GM21526 (cell line): Measurements from ENCODE around the gene ZNF407.

Source experiments
- ATAC-seq: cut with Tn5 transposase; IDR thresholded peaks from one replicate; pipeline ENCODE4 v1.9.1; 2021; ENCODE audit warnings: moderate library complexity; ENCODE audit not compliant: unreplicated experiment, low FRiP score

ZNF407 gene

DNA sequence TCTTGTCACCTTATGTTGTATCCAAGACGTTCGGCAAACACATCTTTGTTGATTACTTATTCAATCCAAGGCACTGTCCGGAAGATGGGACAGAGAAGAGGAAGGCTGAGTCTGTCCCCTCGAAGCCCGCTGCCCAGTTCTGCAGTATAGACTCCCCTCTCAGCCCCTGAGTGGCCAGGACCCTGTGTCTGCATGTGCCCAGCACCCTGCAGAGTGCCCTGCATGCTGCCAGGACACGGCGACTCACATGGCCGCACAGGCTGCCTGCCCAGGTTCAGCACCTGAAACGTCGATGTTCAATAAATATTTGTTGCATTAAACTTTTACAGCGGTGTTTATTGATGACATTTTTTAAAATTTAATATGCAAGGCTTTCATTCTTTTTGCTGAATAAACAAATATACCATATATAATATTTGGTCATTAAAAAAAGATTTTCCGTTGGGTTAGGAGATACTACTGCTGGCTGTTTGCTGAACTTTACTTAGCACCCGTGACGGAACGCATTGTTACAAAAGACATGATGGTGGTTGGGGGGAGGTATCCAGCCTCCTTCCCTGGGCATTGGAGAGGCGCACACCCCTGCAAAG is 464.7 kb downstream of the ZNF407 start:
- ATAC-seq = no peak

DNA sequence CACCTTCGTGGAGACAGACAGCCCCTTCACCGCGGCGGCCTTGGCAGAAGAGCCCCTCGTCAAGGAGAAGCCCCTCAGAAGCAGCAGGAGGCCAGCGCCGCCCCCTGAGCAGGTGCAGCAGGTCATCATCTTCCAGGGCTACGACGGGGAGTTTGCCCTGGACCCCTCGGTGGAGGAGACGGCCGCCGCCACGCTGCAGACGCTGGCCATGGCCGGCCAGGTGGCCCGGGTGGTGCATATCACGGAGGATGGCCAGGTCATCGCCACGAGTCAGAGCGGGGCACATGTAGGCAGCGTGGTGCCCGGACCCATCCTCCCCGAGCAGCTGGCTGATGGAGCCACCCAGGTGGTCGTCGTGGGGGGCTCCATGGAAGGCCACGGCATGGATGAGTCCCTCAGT is 465.5 kb downstream of the ZNF407 start:
- ATAC-seq = no peak

DNA sequence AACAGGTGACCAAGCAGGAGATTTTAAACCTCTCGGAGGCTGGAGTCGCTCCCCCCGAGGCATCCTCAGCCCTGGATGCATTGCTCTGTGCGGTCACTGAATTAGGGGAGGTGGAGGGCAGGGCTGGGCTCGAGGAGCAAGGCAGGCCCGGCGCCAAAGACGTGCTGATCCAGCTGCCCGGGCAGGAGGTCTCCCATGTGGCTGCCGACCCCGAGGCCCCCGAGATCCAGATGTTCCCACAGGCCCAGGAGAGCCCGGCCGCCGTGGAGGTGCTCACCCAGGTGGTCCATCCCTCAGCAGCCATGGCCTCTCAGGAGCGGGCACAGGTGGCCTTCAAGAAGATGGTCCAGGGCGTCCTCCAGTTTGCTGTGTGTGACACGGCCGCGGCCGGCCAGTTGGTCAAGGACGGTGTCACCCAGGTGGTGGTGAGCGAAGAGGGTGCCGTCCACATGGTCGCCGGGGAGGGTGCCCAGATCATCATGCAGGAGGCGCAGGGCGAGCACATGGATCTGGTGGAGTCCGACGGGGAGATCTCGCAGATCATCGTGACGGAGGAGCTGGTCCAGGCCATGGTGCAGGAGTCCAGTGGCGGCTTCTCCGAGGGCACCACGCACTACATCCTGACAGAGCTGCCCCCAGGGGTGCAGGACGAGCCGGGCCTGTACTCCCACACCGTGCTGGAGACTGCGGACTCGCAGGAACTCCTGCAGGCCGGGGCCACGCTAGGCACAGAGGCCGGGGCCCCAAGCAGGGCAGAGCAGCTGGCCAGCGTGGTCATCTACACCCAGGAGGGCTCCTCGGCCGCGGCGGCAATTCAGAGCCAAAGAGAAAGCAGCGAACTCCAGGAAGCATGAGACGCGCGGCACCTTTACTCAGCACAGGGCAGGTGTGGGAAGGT is 466.2 kb downstream of the ZNF407 start:
- no peak for ATAC-seq

DNA sequence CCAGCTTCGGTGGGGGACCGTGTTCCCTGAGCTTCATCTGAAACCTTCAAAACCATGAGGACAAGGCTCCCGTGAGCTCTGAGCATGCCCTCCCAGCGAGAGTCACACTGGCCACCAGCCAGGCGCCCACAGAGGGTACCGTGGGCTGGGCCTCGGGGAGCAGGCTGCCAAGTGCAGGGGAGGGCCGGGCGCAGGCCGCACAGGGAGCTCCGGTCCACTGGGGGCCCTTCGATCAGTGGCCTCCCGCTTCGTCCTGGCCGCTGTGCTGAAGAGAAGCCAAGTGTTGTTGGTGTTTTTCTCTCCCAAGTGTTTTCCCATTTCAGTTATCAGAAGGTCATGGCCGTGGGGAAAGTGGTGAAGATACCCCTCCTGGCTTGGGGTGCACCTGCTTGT is 466.8 kb downstream of the ZNF407 start:
- no peak for ATAC-seq

DNA sequence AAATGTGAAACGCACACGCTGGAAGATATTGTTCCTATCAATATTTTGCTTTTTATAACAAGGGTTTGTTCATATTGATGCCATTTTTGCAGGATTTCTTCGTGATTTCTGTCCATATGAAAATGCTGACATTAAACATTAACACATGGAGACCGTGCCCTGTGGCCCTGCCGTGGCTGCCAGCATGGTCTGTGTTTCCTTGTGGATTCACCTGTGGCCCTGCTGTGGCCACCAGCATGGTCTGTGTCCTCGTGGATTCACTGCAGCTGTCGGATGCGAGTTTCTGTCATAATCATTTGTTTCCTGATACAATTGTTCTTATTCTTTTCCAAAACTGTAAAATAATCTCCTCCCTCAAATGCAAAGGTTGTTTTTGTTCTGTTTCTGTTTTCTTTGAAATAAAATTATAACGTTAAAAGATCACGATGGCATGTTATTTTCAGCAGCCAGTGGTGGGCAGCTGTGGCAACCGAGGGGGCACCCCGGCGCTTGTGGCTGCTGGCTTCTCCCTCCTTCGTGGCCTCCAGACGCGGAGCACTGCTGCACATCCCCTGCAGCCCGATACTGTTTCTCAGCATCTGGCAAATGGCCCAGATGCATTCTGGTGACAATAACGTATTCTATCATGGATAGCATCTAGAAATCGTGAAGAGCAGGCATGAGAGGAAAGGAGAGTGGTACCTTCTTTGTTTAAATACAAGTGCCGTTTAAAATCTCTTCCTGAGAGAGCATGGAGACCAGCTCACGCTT is 467.8 kb downstream of the ZNF407 start:
- ATAC-seq = no peak

DNA sequence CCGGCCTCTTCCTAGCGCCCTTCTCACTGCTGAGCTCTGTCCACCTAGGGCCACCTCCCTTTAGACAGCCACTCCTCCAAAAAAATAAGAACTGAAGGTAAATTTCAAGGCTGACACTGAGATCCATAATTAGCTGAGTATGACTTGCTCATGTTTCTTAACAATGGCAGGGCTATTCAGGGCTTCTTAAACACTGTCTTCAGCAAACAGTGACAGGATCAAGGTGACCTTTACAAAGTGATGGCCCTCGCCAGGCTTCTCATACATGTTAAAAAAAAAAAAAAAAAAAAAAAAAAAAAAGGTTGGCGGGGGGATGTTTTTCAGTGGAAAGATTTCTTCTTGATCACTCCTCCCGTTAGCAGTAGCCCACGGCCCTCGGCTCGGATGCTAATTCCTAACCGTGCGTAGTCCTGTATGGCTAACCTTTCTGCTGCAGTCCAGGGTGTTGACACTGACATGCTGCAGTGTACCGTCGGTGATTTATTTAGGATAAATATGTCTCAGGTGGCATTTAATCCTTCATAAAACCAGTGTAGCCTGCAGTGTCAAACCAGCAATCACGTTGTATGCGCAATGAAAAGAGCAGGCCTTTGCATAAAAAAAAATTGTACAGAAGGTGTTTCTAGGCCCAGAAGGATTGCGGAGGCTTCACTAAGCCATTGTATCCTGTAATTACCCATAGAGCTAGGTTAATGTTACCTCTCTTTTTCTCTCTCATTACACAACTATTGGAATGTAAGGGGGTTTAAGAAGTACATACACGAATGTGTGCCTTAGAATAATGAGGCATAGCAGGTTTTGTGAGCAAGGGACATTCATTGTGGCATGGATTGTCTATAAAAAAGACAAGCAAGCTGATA is 468.6 kb downstream of the ZNF407 start:
- ATAC-seq = no peak

DNA sequence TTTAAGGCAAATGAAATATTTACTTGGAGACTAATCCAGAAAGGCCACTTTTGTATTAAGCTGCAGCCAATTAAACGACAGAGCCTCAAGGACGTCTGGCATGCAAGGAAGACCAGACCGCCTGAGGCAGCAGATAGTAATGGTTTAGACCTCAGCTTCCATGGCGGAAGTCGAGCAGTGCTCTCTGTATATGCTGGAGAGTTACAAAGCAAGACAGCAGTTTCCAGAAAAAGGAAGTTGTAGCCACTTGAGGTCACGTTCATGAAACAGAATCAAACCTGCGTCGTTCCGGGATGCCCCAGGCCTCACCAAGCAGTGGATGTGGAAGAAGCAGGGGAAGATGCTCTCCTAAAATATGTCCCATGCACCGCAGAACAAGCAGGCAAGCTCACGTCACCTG is 469.3 kb downstream of the ZNF407 start:
- ATAC-seq = no peak

DNA sequence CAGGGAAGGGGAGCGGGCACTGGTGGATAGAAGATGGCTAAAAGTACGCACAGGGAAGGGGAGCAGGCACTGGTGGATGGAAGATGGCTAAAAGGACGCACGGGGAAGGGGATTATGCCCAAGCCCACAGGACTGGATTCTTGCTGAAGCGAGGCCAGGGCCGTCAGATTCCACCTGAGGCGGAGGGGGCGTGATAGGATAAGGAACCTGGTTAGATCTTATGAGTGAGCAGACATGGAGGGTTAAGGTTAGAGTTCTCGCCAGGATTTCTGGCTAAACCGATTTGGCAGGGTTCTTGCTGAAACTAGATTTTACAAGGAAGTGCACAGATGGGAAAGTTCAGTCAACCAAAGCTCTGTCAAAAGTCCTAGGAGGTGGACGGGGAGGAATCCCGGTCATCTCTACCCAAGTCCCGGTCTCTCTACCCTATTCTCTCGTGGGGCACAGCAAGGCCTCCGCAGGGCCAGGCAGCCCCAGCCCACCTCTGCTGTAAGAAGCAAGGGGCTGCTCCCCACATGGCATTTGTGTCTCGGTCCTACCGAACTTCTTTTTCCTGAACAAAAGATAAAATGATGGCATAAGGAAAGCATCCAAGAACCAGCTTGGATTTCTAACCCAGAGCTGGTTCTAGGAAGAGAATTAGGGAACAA is 470.5 kb downstream of the ZNF407 start:
- ATAC-seq = no peak

DNA sequence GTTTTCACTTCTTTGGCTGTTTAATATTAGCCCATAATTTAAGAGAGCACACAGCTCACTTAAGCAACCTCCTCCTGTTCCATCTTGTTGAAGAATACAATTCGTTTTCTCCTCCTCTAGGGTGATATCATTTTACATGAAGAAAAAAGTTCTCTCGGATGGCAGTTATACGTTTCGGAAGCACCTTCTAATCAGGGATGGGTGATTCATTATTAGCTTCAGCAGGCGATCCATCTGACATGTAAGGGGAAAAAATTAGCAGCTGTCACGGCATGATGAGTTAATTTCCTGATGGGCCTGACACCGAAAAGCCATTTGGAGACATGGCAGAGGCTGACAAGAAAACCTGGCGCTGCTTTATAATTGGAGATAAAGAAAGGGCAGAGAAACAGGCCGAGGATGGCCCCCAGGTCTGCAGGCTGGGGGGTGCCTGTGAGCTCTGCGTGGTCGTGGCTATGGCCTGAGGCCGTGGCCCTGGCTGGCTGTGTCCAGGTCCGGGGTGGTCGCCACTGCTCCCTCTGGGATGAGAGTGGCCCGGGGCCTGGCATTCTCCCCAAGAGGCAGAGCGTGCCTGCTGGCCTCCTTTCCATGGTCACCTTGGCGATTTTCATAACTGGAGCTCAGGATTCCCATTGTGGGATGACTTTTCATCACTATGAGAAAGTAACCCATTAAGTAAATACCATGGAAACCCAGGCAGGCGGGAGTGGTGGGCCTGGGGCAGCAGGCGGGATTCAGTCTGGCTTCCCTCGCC is 471.2 kb downstream of the ZNF407 start:
- ATAC-seq = no peak

DNA sequence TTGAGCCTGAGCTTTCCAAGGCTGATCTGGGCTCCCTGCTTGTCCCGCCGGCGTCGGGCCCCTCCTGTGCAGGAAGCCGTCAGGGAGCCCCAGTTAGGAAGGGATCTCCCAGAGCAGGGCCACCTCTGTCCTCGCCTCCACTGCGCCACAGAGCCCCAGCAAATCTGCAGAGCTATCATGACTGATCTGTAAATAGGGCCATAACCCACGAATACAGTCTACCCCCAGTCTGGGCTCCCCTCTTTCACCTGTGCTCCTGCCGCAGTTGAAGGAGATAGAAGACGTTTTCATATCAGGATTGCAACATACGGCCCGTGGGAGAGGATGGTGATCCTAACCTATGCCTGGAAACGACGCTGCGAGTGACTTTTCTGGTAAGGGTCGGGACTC is 472.6 kb downstream of the ZNF407 start:
- no peak for ATAC-seq

DNA sequence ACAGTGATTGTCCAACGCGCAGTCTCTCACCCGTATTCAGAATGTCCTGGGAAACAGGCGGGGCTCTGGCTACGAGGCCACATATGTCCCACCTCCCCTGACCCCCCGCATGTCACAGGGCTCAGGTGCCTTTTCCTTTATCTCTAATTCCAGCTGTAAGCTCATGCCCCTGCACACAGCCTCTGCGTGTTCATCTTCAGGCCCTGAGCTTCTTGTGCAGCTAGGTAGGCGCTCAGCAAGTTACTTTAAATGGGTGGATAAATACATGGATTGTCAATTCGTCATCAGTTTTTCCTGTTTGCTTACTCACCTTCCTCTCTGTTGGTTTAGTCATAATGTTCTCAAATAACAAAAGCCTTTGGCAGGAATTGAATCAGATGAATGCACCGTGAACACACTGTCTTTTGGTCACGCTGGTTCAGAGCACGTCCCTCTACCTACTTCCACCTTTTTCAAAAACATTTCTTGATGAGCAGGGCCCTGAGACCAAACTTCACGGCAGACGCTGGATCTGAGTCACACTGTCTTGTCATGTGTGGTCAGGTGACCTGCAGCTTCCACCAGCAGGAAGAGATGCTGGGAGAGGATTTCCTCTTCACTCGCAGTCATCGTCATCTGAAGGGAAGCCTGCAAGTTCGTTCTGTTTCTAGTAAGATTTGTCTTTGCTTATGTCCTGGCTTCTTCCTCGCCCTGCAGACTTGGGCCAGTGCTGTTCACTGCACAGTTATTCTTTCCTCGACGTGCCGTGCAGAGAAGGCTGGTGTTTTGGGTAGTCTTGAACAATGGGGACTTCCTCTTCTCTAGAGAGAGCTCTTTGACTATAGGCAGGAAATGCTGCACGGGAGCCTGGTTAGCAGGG is 473.2 kb downstream of the ZNF407 start:
- peak; percentile 78 for ATAC-seq

DNA sequence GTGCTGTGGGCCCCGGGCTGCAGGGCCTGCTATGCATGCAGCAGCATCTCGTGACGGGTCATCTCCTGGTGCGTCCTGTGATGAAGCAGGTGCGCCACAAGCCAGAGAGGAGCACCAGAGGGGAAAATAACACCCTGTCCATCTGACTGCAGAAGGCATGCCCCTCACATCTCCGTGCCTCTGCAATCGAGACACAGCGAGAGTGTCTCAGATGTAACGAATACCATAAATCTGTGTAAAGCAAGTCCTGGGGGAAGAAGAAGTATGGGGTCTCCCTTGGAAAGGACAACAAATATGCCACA is 473.8 kb downstream of the ZNF407 start:
- ATAC-seq = no peak

DNA sequence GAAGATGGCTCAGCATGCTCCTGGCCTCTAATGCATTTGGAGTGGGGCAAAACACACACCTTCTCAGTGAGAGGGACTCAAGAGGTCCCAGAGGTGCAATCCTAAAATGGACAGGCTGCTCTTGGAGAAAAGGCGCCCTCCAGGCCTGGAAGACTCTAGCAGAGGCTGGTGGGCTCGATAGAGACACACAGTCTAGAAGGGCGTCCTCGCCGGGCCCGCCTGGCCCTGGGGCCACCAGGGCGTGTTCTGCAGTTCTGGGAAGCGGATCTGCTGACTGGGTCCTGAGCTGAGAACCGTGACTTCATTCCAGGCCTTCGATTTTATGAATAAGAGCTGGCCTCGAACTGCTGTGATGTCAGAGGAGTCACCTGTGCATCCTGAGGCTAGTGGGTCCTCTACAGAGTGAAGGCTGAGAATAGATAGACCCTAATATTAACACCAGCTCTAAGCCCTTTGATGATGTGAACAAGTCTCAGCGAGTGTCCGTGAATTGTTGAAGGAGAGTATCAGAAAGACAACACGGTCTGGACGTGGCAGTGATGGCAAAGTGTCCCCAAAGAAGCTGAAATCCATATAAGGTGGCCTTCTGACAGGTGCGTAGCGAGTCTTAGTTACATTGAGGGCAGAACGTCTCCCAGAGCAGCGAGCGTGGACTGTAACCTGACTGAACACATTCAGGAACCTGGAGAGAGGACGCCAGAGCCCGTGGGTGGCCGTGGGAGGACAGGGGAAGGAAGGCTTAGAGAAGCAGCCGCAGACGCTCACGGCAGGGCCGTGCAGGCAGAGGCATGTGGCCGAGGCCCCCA is 474.4 kb downstream of the ZNF407 start:
- ATAC-seq = no peak

DNA sequence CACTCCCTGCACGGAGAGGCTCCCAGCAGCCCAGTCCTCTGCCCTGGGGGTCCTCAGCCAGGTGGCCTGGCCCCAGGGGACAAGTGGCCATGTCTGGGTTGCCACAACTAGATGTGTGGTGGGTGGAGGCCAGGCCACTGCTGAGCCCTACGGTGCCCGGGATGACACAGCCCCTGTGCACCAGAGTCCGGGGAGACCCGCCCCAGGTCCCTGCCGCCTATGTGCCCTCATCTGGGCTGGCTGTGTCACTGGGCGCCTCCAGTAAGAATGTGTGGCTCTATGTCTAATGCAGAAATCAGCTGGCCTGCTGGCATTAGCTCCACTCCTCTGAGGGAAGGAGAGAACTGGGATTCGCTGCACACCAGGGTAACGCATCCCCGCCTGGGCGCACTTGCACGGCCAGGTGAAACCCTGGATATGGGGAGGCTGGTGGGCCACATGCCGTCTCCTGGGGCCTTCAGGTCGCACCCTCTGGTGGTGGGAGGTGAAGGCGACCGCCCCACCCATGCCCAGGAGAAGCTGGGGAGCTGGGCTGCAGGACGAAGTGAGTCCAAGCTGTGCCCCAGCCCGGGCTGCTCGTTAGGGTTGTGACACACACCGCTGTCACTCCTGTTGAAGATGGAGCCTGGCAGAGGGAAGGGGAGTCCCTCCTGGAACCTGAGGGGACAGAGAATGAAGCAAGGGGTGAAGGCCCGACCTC is 475.2 kb downstream of the ZNF407 start:
- no peak for ATAC-seq

DNA sequence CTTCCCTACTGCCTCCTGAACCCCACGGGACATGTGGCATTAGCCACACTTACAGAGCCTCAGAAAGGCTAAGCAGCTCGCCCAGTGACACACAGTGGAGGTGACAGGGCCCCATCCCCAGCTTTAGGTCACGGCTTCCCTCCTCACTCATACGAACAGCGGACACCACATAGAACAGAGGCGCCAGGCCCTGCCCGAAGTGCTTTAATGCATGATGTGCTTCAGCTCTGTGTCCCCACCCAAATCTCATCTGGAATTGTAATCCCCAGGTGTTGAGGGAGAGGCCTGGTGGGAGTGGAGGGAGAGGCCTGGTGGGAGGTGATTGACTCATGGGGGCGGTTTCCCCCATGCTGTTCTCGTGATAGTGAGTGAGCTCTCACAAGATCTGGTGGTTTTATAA is 476.0 kb downstream of the ZNF407 start:
- ATAC-seq = no peak

DNA sequence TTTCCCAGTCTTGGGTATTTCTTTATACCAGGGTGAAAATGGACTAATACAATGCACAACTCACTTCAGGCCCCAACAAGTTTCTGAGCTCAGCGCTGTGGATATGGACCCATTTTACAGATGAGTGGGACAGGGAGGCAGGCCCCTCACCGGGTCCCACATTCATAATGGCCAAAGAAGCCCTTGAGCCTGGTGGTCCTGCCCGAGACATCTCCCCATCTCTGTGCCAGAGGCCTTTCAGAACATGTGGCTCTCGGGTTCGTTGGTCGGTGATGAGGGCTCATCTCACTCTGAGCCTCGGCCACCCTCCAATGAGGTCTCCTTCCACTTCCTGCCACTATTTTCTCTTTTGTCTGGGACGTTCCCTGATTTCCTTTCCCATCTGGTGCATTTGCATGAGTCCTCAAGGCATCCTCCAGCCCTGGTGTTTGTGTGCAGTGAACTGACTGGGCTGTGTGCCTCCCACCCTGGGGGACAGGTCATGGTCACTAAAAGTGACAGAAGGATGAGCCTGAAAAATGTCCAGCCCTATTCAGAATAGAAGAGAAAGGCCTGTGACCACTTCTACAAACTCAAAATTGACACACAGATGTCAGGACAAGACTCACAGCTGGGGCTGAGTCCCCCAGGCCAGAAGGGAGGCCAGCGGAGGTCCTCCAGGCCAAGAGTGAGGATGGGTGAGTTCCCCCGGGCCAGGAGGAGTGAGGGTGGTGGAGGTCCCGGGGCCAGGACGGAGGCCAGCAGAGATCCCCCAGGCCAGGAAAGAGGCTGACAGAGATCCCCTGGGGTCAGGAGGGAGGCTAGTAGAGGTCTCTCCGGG is 476.7 kb downstream of the ZNF407 start:
- no peak for ATAC-seq

DNA sequence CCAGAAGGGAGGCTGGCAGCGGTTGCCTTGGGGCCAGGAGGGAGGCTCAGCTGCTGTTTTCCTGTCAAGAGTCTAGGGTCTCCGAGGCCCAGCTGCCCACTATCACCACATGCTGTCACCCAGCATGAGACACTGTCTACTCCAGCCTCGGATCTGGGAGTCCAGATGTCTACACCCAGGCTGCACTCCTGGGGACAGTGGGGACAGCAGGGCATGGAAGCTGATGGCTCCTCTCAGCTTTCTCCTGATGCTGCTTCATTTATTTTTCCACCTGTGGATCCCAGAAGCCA is 477.3 kb downstream of the ZNF407 start:
- ATAC-seq = no peak
